Breast epithelium (tissue), 3 donors: Measurements from ENCODE around the gene SLC30A1.

ENCODE experiments used
- CTCF ChIP-seq, 3 donors: fragments of 450-650 bp; IDR thresholded peaks; one replicate each; pipeline ENCODE4 v1.5.1; 2016 to 2017; ENCODE audit warnings: antibody characterized with exemption in 3 of 3, mild to moderate bottlenecking in 3 of 3, moderate library complexity in 3 of 3
- POLR2A ChIP-seq: fragments of 450-650 bp; IDR thresholded peaks from one replicate; pipeline ENCODE4 v1.6.1; 2016; ENCODE audit warnings: antibody characterized with exemption, mild to moderate bottlenecking, moderate library complexity

GRCh38 chr1:211595419-211595818 is 16.5 kb upstream of the SLC30A1 start:
- no peak for TF ChIP-seq CTCF (IDR thresholded peaks at IDR 0.05)
- TF ChIP-seq POLR2A = no peak
